DMS79 treated with DMSO at 0.1 percent for 48 hours (cell line): ENCODE data around the gene CHURC1.
"Not testable (repeated sequence)": the region's sequence is repeated elsewhere in the genome, so short reads cannot be mapped to it uniquely, and the experiment has no call there.

Experiments
- DNase-seq: peaks from one replicate; lab custom pipeline; 2025; lab: John Stamatoyannopoulos, UW

The CHURC1 gene

GRCh38 chr14:64910847-64911495 lies 3.3 kb upstream of the CHURC1 start:
- peak; percentile 41 for DNase-seq

GRCh38 chr14:64912261-64912660 lies 2.0 kb upstream of the CHURC1 start:
- DNase-seq, result no peak

- DNase-seq, result not testable (repeated sequence)
These were observed 778 bp upstream of the CHURC1 start for GRCh38 chr14:64913477-64913876.

DNA sequence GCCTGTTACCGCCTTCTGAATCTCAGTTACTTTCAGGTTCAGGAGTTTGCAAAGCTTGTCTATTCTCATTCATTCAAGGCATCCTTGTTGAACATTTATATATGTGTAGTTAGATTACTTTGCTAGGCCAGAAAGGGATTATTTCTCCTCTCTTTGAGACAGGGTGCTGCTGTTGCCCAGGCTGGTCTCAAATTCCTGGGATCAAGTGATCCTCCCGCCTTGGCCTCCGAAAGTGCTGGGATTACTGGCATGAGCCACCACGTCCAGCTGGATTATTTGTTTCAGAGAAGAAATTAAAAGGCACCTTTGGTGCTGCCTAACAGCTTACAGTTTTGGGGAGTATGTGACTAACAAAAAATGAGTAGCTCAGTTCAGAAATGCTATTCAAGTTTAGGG lies 772 bp downstream of the CHURC1 start:
- DNase-seq, result no peak

DNA sequence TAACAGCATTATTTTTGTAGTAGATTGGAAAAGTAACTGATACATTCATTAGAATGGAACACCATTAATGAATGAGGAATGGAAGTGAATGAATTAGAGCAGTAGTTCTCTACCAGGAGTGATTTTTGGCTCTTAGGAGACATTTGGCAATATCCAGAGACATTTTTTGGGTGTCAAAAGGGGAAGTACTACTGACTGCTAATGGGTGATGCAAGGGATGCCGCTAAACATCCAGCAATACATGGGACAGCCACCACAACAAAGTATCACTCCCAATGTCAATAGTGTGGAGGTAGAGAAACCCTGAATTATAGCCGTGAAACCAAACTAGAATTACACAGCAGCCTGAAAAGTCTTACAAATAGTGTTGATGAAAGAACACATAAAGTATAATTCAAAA lies 1.5 kb downstream of the CHURC1 start:
- no peak for DNase-seq

DNA sequence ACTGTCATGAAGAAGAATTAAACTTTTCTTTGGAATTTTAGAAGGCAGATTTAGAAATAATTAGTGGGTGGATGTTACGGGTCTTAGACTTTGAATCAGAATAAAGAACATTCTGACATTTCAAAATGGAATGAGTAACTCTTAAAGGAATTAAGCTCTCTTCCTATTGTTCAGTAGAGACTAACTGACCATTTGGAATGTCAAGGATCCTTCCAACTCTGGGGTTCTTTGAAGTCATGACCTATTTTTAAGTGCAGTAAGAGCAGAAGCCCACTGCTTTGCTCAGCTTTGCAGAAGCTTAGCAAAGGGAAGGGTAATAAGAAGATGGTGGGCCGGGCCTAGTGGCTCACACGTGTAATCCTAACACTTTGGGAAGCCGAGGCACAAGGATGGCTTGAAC lies 4.0 kb downstream of the CHURC1 start:
- no peak for DNase-seq

GRCh38 chr14:64919215-64919614 lies 5.0 kb downstream of the CHURC1 start:
- DNase-seq, result no peak

GRCh38 chr14:64919618-64920017 lies 5.4 kb downstream of the CHURC1 start:
- DNase-seq, result no peak

- no peak for DNase-seq
These were observed 6.2 kb downstream of the CHURC1 start for GRCh38 chr14:64920465-64920864.

DNA sequence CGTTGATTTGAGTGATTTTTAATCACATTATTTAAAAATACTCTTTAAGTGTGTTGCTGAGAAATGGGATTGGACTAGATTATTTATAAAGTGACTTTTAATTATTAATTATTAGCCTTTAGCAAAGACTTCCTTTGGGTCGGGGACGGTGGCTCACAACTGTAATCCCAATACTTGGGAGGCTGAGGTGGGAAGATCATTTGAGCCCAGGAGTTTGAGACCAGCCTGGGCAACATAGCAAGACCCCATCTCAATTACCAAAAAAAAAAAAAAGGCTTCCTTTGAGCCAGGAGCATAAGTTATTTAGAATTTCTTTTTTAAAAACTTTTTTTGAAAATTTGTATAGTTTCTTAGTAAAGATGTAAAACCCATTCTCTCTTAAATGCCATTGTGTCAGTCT lies 8.8 kb downstream of the CHURC1 start:
- DNase-seq, result no peak

GRCh38 chr14:64926398-64926995 lies 12.2 kb downstream of the CHURC1 start:
- DNase-seq, result no peak

DNA sequence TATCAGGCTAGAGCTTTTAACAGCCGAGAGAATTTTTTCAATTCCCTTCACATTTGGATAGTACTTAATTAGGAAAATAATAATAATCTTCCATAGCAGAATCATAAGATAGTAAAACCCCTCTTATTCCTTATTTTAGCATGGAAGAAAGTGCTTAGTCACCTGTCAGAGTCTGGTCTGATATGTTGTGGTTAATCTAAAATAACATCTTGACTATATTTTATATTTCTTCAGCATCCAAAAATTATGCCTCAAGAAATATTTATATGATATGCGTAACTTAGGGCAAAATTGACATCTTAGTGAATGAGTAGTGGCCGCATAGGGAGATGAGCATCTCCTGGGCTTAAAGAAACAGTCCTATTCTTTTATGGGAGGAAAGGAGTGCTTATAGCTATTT lies 12.8 kb downstream of the CHURC1 start:
- DNase-seq, result no peak

- DNase-seq, result no peak
These were observed 14.2 kb downstream of the CHURC1 start for GRCh38 chr14:64928239-64929013.

- no peak for DNase-seq
These were observed 14.7 kb downstream of the CHURC1 start for GRCh38 chr14:64929014-64929359.

GRCh38 chr14:64930085-64930843 lies 16.0 kb downstream of the CHURC1 start:
- DNase-seq, result no peak

DNA sequence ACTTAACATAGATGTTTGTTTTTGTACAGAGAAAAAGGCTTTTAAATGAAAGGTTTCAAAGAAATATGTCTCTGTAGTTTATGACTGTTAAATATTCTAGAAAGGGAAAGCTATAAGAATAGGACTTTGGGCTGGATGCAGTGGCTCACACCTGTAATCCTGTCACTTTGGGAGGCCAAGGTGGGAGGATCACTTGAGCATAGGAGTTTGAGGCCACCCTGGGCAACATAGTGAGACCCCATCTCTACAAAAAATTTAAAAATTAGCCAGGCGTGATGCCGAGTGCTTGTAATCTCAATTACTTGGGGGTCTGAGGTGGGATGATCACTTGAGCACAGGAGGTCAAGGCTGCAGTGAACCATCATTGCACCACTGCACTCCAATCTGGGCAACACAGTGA lies 16.9 kb downstream of the CHURC1 start:
- no peak for DNase-seq

GRCh38 chr14:64932231-64932630 lies 18.0 kb downstream of the CHURC1 start:
- no peak for DNase-seq

GRCh38 chr14:64934338-64934929 lies 20.2 kb downstream of the CHURC1 start:
- no peak for DNase-seq

DNA sequence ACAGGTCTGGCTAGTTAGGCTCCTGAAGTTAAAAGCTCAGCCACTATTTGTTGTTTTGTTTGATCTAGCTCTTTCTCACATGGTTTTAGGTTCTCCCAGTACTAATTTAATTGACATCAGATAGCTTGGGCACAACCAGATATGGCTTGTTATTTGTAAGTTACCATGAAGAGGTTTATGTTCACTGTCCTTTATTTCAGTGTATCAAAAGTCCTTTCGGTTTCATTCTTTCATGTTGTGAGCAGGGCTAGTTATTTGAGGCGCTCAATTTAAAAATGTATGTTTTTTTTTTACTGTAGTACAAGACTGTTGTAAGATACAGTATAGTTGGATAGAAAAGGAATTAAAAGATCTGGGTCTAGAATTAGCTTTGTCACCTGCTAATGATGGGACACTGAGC lies 21.3 kb downstream of the CHURC1 start:
- DNase-seq, result no peak

DNA sequence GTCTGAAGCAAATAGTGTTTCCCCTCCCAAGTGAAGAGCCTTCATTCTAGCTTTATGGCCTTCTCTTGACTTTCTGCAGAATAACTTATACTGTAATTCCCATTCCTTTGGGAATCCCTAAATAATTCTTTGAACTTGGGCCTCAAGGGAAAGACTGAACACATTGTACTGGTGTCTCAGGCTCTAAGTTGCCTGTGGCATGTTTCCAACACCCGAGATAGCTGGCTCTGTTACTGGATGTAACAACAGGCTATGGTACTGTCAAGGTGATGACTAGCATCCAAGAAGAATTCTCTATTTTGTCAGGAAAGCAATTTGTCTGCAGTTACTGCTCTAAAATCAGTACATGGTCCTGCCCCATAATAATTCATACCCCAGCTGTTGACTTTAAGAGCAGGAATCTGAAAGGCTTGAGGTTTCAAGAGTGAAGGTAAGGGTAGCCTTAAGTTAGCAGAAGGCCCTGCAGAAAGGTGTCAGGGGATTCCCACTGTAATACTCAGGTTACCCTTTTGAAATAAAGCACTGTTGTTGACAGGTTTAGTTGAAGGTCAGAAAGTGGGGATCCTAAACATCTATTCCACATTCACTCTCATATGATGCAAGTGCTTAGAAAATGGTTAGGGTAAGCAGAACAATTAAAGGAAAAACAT lies 23.0 kb downstream of the CHURC1 start:
- no peak for DNase-seq

DNA sequence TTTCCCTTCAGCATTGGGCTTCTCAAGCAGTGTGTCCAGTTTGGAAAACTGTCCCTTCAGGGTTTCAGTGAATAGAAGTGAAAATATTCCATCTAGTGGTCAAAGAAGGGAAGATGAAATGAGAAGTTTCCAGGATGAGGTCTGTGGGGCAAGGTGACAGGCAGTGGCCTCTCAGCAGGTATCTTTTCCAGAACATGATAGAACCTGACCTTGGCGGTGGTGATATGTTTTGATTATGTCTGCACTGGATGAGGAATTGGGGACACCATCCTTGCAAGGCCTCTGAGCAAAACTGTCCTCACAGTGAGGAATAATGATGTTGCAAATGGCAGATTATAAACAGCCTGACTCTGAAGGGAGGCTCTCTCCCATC lies 23.6 kb downstream of the CHURC1 start:
- DNase-seq, result no peak
